Upper lobe of left lung (tissue), 6 donors: ENCODE measurements around the gene ENKUR. TPM values are rescaled to one million over a fixed set of nuclear protein-coding genes. Genes with fewer than 3 reads are reported as not detected.
A peak's percentile ranks its signal among the peaks of the same experiment; 100 is the strongest.

ENCODE experiments used
- ATAC-seq, 2 donors: fragments of 200-7000 bp; cut with Tn5 transposase; one replicate each; pipeline ENCODE4 v1.9.1; 2022; ENCODE audit warnings: mild to moderate bottlenecking in 2 of 2, moderate library complexity in 2 of 2; ENCODE audit not compliant: low FRiP score in 2 of 2
- DNase-seq, 2 donors: peaks; one replicate each; pipeline ENCODE4 v3.0.0-alpha.2; 2019 to 2020
- H3K27ac ChIP-seq, 4 donors: fragments of 200-600 bp; sonication (generic); one replicate each; pipeline ENCODE4 v1.5.1; 2016 to 2019
- H3K27me3 ChIP-seq, 4 donors: fragments of 200-600 bp; sonication (generic); one replicate each; pipeline ENCODE4 v1.5.1; 2017 to 2019
- H3K36me3 ChIP-seq, 4 donors: fragments of 200-600 bp; sonication (generic); one replicate each; pipeline ENCODE4 v1.5.1; 2016 to 2019
- H3K4me1 ChIP-seq, 4 donors: fragments of 200-600 bp; sonication (generic); one replicate each; pipeline ENCODE4 v1.5.1; 2018 to 2019
- H3K4me3 ChIP-seq, 4 donors: fragments of 200-600 bp; sonication (generic); one replicate each; pipeline ENCODE4 v1.5.1; 2017 to 2019; ENCODE audit warnings: mild to moderate bottlenecking in 2 of 4, moderate library complexity in 1 of 4
- H3K9me3 ChIP-seq, 4 donors: fragments of 200-600 bp; sonication (generic); one replicate each; pipeline ENCODE4 v1.5.1; 2018 to 2019
- CTCF ChIP-seq, 6 experiments: fragments of 450-650 bp in 4 of 6; fragments of 200-600 bp in 2 of 6; sonication (generic) in 2 of 6; IDR thresholded peaks; one replicate each; pipeline ENCODE4 v1.5.1; 2016 to 2019; ENCODE audit warnings: antibody characterized with exemption in 6 of 6
- EP300 ChIP-seq, 4 donors: sonication (generic); formaldehyde crosslinking; IDR thresholded peaks; one replicate each; pipeline ENCODE4 v1.5.1; 2017; ENCODE audit warnings: antibody characterized with exemption in 4 of 4, control low read depth in 2 of 4
- POLR2A ChIP-seq, 4 donors: fragments of 450-650 bp; IDR thresholded peaks; one replicate each; pipeline ENCODE4 v1.5.1; 2016 to 2017; ENCODE audit warnings: antibody characterized with exemption in 4 of 4, mild to moderate bottlenecking in 2 of 4
- POLR2AphosphoS5 ChIP-seq, 2 donors: sonication (generic); formaldehyde crosslinking; IDR thresholded peaks; one replicate each; pipeline ENCODE4 v1.5.1; 2017; ENCODE audit warnings: antibody characterized with exemption in 2 of 2
- WGBS, 2 donors: methylation state at CpG; one replicate each; pipeline ENCODE4 v1.1.5; 2017 to 2018; 5-methylcytosine and 5-hydroxymethylcytosine counted together
- total RNA-seq, 6 donors: library from RNA; depleted of rRNA in 4 of 6; stranded (reverse); fragments of >200 nt in 4 of 6; gene quantifications; one replicate each; pipeline versions ENCODE4 v1.1.0 to v1.2.1, GENCODE V29; 2016 to 2021
- donor health status: DM: no; HTN: no; CAD: no; lungs with moderate emphysema.
- donor health status: DM: no; HTN: yes; CAD: no; lungs with severe emphysema.

ENKUR gene
- total RNA-seq, 6 donors from 2014 or later = 0.31 to 18.1 (median 4.0) TPM

- ATAC-seq (peak in 1 of 2 donors; percentile 62), DNase-seq (peak; percentile 26 to 91)
- H3K9me3 ChIP-seq = no peaks in the 10 kb centered on the region
- 10 to 19% methylated on average over 17 to 32 of the region's 53 CpGs for WGBS, 2 donors
- peak overlapping the region; percentile 76 to 90 (median 80) for H3K27ac ChIP-seq
- H3K4me1 ChIP-seq = peaks cover 5 to 21% (median 11%) of the 10 kb centered on the region in 4 donors
- no peaks in the 10 kb centered on the region for H3K27me3 ChIP-seq
- no peaks in the 10 kb centered on the region for H3K36me3 ChIP-seq
- TF ChIP-seq EP300 (IDR thresholded peaks at IDR 0.05) = no peak
- TF ChIP-seq CTCF (IDR thresholded peaks at IDR 0.05) = peak in 5 of 6 experiments; percentile 64 to 79 (median 74)
- H3K4me3 ChIP-seq = peak overlapping the region; percentile 68 to 80 (median 71)
Observed at GRCh38 chr10:24952707-24953645, 63.0 kb downstream of the ENKUR start.

- ATAC-seq (peak in 1 of 2 donors; percentile 60), DNase-seq (peak; percentile 23 to 85)
- H3K4me1 ChIP-seq = peaks cover 5 to 21% (median 11%) of the 10 kb centered on the region in 4 donors
- H3K4me3 ChIP-seq = peak within 1 kb of the TSS; percentile 68 to 80 (median 71)
- peak within 1 kb of the TSS; percentile 76 to 90 (median 80) for H3K27ac ChIP-seq
- no peaks in the 10 kb centered on the region for H3K27me3 ChIP-seq
- TF ChIP-seq POLR2AphosphoS5 (IDR thresholded peaks at IDR 0.05) = peak in 1 of 2 donors; percentile 7
- no peak for TF ChIP-seq CTCF (IDR thresholded peaks at IDR 0.05)
- no peak for TF ChIP-seq EP300 (IDR thresholded peaks at IDR 0.05)
- no peak for TF ChIP-seq POLR2A (IDR thresholded peaks at IDR 0.05)
- no peaks in the 10 kb centered on the region for H3K36me3 ChIP-seq
- 0 to 6% methylated on average over 6 to 47 of the region's 56 CpGs for WGBS, 2 donors
- H3K9me3 ChIP-seq = no peaks in the 10 kb centered on the region
Observed at GRCh38 chr10:24952143-24952706, 63.7 kb downstream of the ENKUR start, which contains the start of gene PRTFDC1. PRTFDC1 (minus strand) TSS chr10:24952606; CDS start chr10:24952575, 31 bp downstream.

- Histone ChIP-seq H3K27me3 (no peaks in the 10 kb centered on the region), H3K4me3 (peak overlapping the region in 3 of 4 donors; percentile 70 to 80 (median 72)), H3K4me1 (peaks cover 5 to 21% (median 11%) of the 10 kb centered on the region in 4 donors), H3K9me3 (no peaks in the 10 kb centered on the region), H3K27ac (peak overlapping the region; percentile 76 to 90 (median 80)), H3K36me3 (no peaks in the 10 kb centered on the region)
- ATAC-seq (no peak), DNase-seq (peak in 1 of 2 donors; percentile 26)
- WGBS, 2 donors = 43 to 46% methylated on average over 8 to 10 of the region's 10 CpGs
- TF ChIP-seq POLR2AphosphoS5 (IDR thresholded peaks at IDR 0.05) (no peak), CTCF (IDR thresholded peaks at IDR 0.05) (no peak)
Observed at GRCh38 chr10:24951201-24952142, 64.5 kb downstream of the ENKUR start.

DNA sequence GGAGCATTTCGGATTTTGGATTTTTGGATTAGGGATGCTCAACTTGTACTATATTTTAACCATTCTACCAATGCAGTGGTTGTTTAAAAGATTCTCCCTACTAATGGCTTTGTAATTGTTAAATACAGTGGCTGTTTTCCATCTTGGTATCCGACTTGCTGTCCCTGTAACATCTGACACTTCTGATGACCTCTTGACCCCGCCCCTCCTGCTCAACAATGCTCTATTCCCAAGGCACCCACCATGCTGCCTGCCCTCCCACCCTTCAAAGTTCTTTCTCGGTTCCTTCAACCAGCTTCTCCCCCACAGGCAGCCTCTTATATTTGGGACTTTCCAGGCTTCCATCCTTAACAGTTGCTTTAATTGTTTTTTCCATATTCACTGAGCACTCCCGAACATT, 65.5 kb downstream of the ENKUR start:
- WGBS, 2 donors = 84 to 88% methylated on average over 5 of the region's 5 CpGs
- no peak overlapping the region for H3K4me3 ChIP-seq

More for the DNA sequence above, 65.5 kb downstream of the ENKUR start:
- no peak for DNase-seq
- no peak overlapping the region for H3K27ac ChIP-seq
- TF ChIP-seq CTCF (IDR thresholded peaks at IDR 0.05) (no peak), POLR2AphosphoS5 (IDR thresholded peaks at IDR 0.05) (no peak), EP300 (IDR thresholded peaks at IDR 0.05) (no peak), POLR2A (IDR thresholded peaks at IDR 0.05) (no peak)
- peaks cover 5 to 21% (median 11%) of the 10 kb centered on the region in 4 donors for H3K4me1 ChIP-seq
- H3K36me3 ChIP-seq = no peaks in the 10 kb centered on the region
- ATAC-seq = no peak
- no peaks in the 10 kb centered on the region for H3K9me3 ChIP-seq
- H3K27me3 ChIP-seq = no peaks in the 10 kb centered on the region
